Nucleus accumbens (tissue), 56 donors: Measurements from ENCODE around the gene FXYD3.

Experiments
- DNase-seq, 56 donors: peaks; one replicate each; lab custom pipeline; 2025; lab: John Stamatoyannopoulos, UW

The FXYD3 gene

GRCh38 chr19:35154525-35155406 lies 39.1 kb downstream of the FXYD3 start, which contains the start of gene FXYD5:
Gene FXYD5, plus strand, starts transcription at chr19:35154735. Its CDS starts 816 bp downstream, at chr19:35155551.
- DNase-seq = peak in 1 of 56 donors; percentile 14

- DNase-seq = no peak
Observed at GRCh38 chr19:35155441-35155840, 39.8 kb downstream of the FXYD3 start.

- DNase-seq = no peak
Observed at GRCh38 chr19:35155981-35156672, 40.5 kb downstream of the FXYD3 start.

GRCh38 chr19:35156673-35157014 lies 41.0 kb downstream of the FXYD3 start:
- DNase-seq = no peak

- DNase-seq = no peak
Observed at GRCh38 chr19:35157431-35157830, 41.8 kb downstream of the FXYD3 start.

GRCh38 chr19:35159606-35160005 lies 44.0 kb downstream of the FXYD3 start:
- no peak for DNase-seq

GRCh38 chr19:35160629-35161433 lies 45.2 kb downstream of the FXYD3 start:
- DNase-seq = no peak

GRCh38 chr19:35161434-35161743 lies 45.8 kb downstream of the FXYD3 start:
- no peak for DNase-seq

- no peak for DNase-seq
Observed at GRCh38 chr19:35162471-35163326, 47.1 kb downstream of the FXYD3 start.

- DNase-seq = no peak
Observed at GRCh38 chr19:35164418-35164817, 48.8 kb downstream of the FXYD3 start.

GRCh38 chr19:35165200-35166058 lies 49.8 kb downstream of the FXYD3 start:
- DNase-seq = no peak

- no peak for DNase-seq
Observed at GRCh38 chr19:35166100-35167063, 50.8 kb downstream of the FXYD3 start.

GRCh38 chr19:35167251-35168119 lies 51.9 kb downstream of the FXYD3 start:
- no peak for DNase-seq

GRCh38 chr19:35168196-35168595 lies 52.6 kb downstream of the FXYD3 start:
- DNase-seq = no peak

GRCh38 chr19:35169221-35169995 lies 53.8 kb downstream of the FXYD3 start:
- no peak for DNase-seq

GRCh38 chr19:35170359-35171061 lies 54.9 kb downstream of the FXYD3 start:
- no peak for DNase-seq
